Neural cell (in vitro differentiated cells): ENCODE measurements around the gene BIRC7. TPM values are rescaled to one million over a fixed set of nuclear protein-coding genes. Genes with fewer than 3 reads are reported as not detected.
A peak's percentile ranks its signal among the peaks of the same experiment; 100 is the strongest.

Experiments used
- H2AFZ ChIP-seq: fragments of 200-600, 300-800 bp; sonication (generic), shearing (Covaris generic); 2 replicates; pipeline ENCODE4 v1.6.0; 2014; ENCODE audit warnings: low read depth, mild to moderate bottlenecking, antibody characterized with exemption, low read length, moderate library complexity
- H3F3A ChIP-seq: fragments of 200-600 bp; shearing (Covaris generic); 2 replicates; pipeline ENCODE4 v1.6.1; 2016; ENCODE audit warnings: mild to moderate bottlenecking, moderate library complexity, mixed read lengths, antibody characterized with exemption, low read length; ENCODE audit not compliant: insufficient read depth, poor library complexity, severe bottlenecking
- H3K27ac ChIP-seq: fragments of 200-600, 300-800 bp; sonication (generic), shearing (Covaris generic); 2 replicates; pipeline ENCODE4 v1.5.1; 2014; ENCODE audit warnings: mild to moderate bottlenecking, low read length, moderate library complexity
- H3K27me3 ChIP-seq: fragments of 300-800, 200-600 bp; sonication (generic), shearing (Covaris generic); 2 replicates; pipeline ENCODE4 v1.6.0; 2014; ENCODE audit warnings: mild to moderate bottlenecking, low read depth, low read length, moderate library complexity; ENCODE audit not compliant: insufficient read depth
- H3K36me3 ChIP-seq: fragments of 300-800, 200-600 bp; sonication (generic), shearing (Covaris generic); 2 replicates; pipeline ENCODE4 v1.5.1; 2014; ENCODE audit warnings: mild to moderate bottlenecking, antibody characterized with exemption, low read length, moderate library complexity; ENCODE audit not compliant: insufficient read depth
- H3K4me2 ChIP-seq: fragments of 300-800, 200-600 bp; sonication (generic), shearing (Covaris generic); 2 replicates; pipeline ENCODE4 v1.6.0; 2014; ENCODE audit warnings: mild to moderate bottlenecking, low read length
- H3K4me3 ChIP-seq: fragments of 300-800, 200-600 bp; sonication (generic), shearing (Covaris generic); 2 replicates; pipeline ENCODE4 v1.5.1; 2014; ENCODE audit warnings: mild to moderate bottlenecking, low read length, moderate library complexity
- H3K79me2 ChIP-seq: fragments of 200-600 bp; shearing (Covaris generic); replicated peaks from 2 replicates; pipeline ENCODE4 v1.6.0; 2014; ENCODE audit warnings: mild to moderate bottlenecking, low read length, moderate library complexity; ENCODE audit not compliant: insufficient read depth
- H3K9ac ChIP-seq: fragments of 300-800, 200-600 bp; sonication (generic), shearing (Covaris generic); 2 replicates; pipeline ENCODE4 v1.6.1; 2016; ENCODE audit warnings: mild to moderate bottlenecking, low read length, mixed read lengths
- H3K9me2 ChIP-seq: fragments of 200-600 bp; shearing (Covaris generic); 2 replicates; pipeline ENCODE4 v1.6.1; 2016; ENCODE audit warnings: mild to moderate bottlenecking, low read length, mixed read lengths; ENCODE audit not compliant: insufficient read depth
- H3K9me3 ChIP-seq: fragments of 200-600, 300-800 bp; sonication (generic), shearing (Covaris generic); 2 replicates; pipeline ENCODE4 v1.6.1; 2016; ENCODE audit warnings: mild to moderate bottlenecking, mixed run types, low read length, moderate library complexity, mixed read lengths
- H4K20me1 ChIP-seq: fragments of 200-600 bp; shearing (Covaris generic); 2 replicates; pipeline ENCODE4 v1.6.1; 2016; ENCODE audit warnings: mild to moderate bottlenecking, mixed run types; ENCODE audit not compliant: insufficient read depth
- EP300 ChIP-seq: fragments of 450-650 bp; conservative IDR thresholded peaks from 2 replicates; pipeline ENCODE4 v1.6.1; 2014; ENCODE audit warnings: antibody characterized with exemption, mild to moderate bottlenecking, moderate library complexity; ENCODE audit not compliant: poor library complexity, severe bottlenecking
- EZH2 ChIP-seq: fragments of 200-600, 300-800 bp; shearing (Covaris generic), sonication (generic); IDR thresholded peaks from 2 replicates; pipeline ENCODE4 v1.6.1; 2014; ENCODE audit warnings: antibody characterized with exemption, low read length, borderline replicate concordance, mild to moderate bottlenecking; ENCODE audit not compliant: insufficient read depth, poor library complexity, severe bottlenecking
- MXI1 ChIP-seq: fragments of 450-650 bp; conservative IDR thresholded peaks from 2 replicates; pipeline ENCODE4 v1.6.1; 2014; ENCODE audit warnings: antibody characterized with exemption, mild to moderate bottlenecking; ENCODE audit not compliant: poor library complexity, severe bottlenecking
- POLR2AphosphoS5 ChIP-seq: IDR thresholded peaks from 2 replicates; pipeline ENCODE4 v1.6.1; 2012
- RAD21 ChIP-seq: fragments of 450-650 bp; conservative IDR thresholded peaks from 2 replicates; pipeline ENCODE4 v1.6.1; 2014; ENCODE audit warnings: antibody characterized with exemption, mild to moderate bottlenecking, moderate library complexity
- SMC3 ChIP-seq: fragments of 450-650 bp; conservative IDR thresholded peaks from 2 replicates; pipeline ENCODE4 v1.6.1; 2014; ENCODE audit warnings: antibody characterized with exemption, mild to moderate bottlenecking, moderate library complexity; ENCODE audit not compliant: poor library complexity
- TAF1 ChIP-seq: IDR thresholded peaks from 2 replicates; pipeline ENCODE4 v1.6.1; 2012; ENCODE audit warnings: low read depth
- polyA plus RNA-seq: library from polyadenylated mRNA; depleted of rRNA; stranded (reverse); fragments of >200 nt; gene quantifications from 2 replicates; pipeline ENCODE4 v1.2.3, GENCODE V29; 2014
- TF ChIP-seq, protein P1 (sequence below): fragments of 450-650 bp; IDR thresholded peaks from 2 replicates; pipeline ENCODE4 v1.5.1; 2014; ENCODE audit warnings: antibody characterized with exemption, mild to moderate bottlenecking, moderate library complexity; ENCODE audit not compliant: poor library complexity, severe bottlenecking
- TF ChIP-seq, protein P2 (sequence below): IDR thresholded peaks from 2 replicates; pipeline ENCODE4 v1.6.1; 2012; ENCODE audit warnings: borderline replicate concordance

BIRC7 gene
- polyA plus RNA-seq, 1 donor from 2014 or later = not detected

DNA sequence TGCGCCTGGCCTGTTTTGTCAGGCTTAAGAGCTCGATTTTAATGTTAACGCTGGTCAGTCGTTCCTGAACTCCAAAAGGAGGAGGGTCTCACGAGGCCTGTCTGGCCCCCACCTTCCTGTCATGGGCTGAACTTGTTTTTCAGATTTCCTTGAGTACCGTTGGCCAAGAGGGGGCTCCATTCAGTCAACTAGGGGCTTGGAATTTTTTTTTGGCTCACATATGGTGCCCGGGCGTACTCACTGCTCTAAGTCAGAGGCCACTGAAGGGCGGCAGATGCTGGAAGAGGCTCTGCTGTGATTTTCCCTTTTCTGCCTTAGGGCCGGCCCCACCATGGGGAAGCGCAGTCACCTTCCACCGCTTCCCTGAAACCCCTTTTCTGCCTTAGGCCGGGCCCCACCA lies 6.9 kb upstream of the BIRC7 start:
- Histone ChIP-seq H3F3A (no peaks in the 10 kb centered on the region), H3K27ac (no peak overlapping the region), H3K4me2 (no peak overlapping the region), H3K79me2 (no peaks in the 10 kb centered on the region), H3K9me2 (no peaks in the 10 kb centered on the region), H2AFZ (no peak overlapping the region), H3K27me3 (no peaks in the 10 kb centered on the region), H3K9me3 (no peaks in the 10 kb centered on the region), H4K20me1 (no peaks in the 10 kb centered on the region), H3K36me3 (no peaks in the 10 kb centered on the region), H3K4me3 (no peak overlapping the region), H3K9ac (no peak overlapping the region)
- TF ChIP-seq TAF1 (no peak), MXI1 (no peak), EP300 (no peak), RAD21 (no peak), SMC3 (no peak), EZH2 (no peak), POLR2AphosphoS5 (no peak)
- TF ChIP-seq, protein P1, sequence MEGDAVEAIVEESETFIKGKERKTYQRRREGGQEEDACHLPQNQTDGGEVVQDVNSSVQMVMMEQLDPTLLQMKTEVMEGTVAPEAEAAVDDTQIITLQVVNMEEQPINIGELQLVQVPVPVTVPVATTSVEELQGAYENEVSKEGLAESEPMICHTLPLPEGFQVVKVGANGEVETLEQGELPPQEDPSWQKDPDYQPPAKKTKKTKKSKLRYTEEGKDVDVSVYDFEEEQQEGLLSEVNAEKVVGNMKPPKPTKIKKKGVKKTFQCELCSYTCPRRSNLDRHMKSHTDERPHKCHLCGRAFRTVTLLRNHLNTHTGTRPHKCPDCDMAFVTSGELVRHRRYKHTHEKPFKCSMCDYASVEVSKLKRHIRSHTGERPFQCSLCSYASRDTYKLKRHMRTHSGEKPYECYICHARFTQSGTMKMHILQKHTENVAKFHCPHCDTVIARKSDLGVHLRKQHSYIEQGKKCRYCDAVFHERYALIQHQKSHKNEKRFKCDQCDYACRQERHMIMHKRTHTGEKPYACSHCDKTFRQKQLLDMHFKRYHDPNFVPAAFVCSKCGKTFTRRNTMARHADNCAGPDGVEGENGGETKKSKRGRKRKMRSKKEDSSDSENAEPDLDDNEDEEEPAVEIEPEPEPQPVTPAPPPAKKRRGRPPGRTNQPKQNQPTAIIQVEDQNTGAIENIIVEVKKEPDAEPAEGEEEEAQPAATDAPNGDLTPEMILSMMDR = no peak
- TF ChIP-seq, protein P2, sequence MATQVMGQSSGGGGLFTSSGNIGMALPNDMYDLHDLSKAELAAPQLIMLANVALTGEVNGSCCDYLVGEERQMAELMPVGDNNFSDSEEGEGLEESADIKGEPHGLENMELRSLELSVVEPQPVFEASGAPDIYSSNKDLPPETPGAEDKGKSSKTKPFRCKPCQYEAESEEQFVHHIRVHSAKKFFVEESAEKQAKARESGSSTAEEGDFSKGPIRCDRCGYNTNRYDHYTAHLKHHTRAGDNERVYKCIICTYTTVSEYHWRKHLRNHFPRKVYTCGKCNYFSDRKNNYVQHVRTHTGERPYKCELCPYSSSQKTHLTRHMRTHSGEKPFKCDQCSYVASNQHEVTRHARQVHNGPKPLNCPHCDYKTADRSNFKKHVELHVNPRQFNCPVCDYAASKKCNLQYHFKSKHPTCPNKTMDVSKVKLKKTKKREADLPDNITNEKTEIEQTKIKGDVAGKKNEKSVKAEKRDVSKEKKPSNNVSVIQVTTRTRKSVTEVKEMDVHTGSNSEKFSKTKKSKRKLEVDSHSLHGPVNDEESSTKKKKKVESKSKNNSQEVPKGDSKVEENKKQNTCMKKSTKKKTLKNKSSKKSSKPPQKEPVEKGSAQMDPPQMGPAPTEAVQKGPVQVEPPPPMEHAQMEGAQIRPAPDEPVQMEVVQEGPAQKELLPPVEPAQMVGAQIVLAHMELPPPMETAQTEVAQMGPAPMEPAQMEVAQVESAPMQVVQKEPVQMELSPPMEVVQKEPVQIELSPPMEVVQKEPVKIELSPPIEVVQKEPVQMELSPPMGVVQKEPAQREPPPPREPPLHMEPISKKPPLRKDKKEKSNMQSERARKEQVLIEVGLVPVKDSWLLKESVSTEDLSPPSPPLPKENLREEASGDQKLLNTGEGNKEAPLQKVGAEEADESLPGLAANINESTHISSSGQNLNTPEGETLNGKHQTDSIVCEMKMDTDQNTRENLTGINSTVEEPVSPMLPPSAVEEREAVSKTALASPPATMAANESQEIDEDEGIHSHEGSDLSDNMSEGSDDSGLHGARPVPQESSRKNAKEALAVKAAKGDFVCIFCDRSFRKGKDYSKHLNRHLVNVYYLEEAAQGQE = no peak

DNA sequence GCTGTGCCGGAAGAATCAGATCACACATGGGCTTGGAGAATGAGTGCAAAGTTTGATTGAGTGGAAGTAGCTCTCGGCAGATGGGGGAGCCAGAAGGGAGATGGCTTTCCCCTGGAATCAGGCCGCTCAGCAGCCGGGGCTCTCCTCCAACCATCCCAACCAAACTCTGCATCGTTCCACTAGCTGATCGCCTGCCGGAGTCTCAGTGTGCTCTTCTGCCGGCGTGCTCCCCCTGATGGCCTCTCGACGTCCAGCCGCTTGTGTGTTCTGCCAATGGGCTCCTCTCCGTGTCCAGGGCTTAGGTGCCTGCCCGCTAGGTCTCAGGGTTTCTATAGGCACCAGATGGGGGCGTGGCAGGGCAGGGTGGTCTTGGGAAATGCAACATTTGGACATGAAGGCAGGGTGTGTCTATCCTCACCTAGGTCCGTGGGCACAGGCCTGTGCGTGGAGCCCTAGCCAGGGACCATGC lies 4.9 kb upstream of the BIRC7 start:
- H3F3A ChIP-seq = no peaks in the 10 kb centered on the region
- TF ChIP-seq EZH2 (no peak), SMC3 (peak; percentile 47), POLR2AphosphoS5 (no peak), EP300 (no peak), RAD21 (peak; percentile 41), MXI1 (no peak)
- TF ChIP-seq, protein P1 = peak; percentile 60
- H3K79me2 ChIP-seq = no peaks in the 10 kb centered on the region
- no peak overlapping the region for H3K9ac ChIP-seq
- no peak overlapping the region for H2AFZ ChIP-seq
- no peaks in the 10 kb centered on the region for H3K36me3 ChIP-seq
- H3K27me3 ChIP-seq = no peaks in the 10 kb centered on the region
- H3K9me2 ChIP-seq = no peaks in the 10 kb centered on the region
- no peaks in the 10 kb centered on the region for H3K9me3 ChIP-seq
- H3K4me3 ChIP-seq = no peak overlapping the region
- no peak overlapping the region for H3K27ac ChIP-seq
- H3K4me2 ChIP-seq = no peak overlapping the region
- no peaks in the 10 kb centered on the region for H4K20me1 ChIP-seq
